Hepatic stellate cell (primary cell): ENCODE measurements around the gene SLC17A2.
A peak's percentile ranks its signal among the peaks of the same experiment; 100 is the strongest.

ENCODE experiments used
- DNase-seq: peaks from one replicate; pipeline ENCODE4 v3.0.0; 2011; ENCODE audit warnings: low spot score

SLC17A2 gene

GRCh38 chr6:25930532-25931410 lies at the start of gene SLC17A2:
TSS of gene SLC17A2 (minus strand) at chr6:25930691. CDS start at chr6:25925796, 4,895 bp downstream.
- no peak for DNase-seq

- DNase-seq: no peak
Observed at GRCh38 chr6:25975923-25976560, 45.6 kb upstream of the SLC17A2 start.

- no peak for DNase-seq
Observed at GRCh38 chr6:25973923-25974555, 43.5 kb upstream of the SLC17A2 start.

GRCh38 chr6:25972902-25973301 lies 42.4 kb upstream of the SLC17A2 start:
- no peak for DNase-seq

- no peak for DNase-seq
Observed at GRCh38 chr6:25972128-25972527, 41.6 kb upstream of the SLC17A2 start.

- peak; percentile 69 for DNase-seq
Observed at GRCh38 chr6:25971187-25971821, 40.8 kb upstream of the SLC17A2 start.

- DNase-seq: no peak
Observed at GRCh38 chr6:25968769-25969168, 38.3 kb upstream of the SLC17A2 start.

- DNase-seq: no peak
Observed at GRCh38 chr6:25966711-25967110, 36.2 kb upstream of the SLC17A2 start.

- DNase-seq: no peak
Observed at GRCh38 chr6:25965058-25965457, 34.6 kb upstream of the SLC17A2 start.

GRCh38 chr6:25963426-25964123 lies 33.1 kb upstream of the SLC17A2 start:
- DNase-seq: no peak

- peak; percentile 74 for DNase-seq
Observed at GRCh38 chr6:25962149-25963127, 31.9 kb upstream of the SLC17A2 start, which contains the start of gene TRIM38. TSS of gene TRIM38 (plus strand) at chr6:25962802. CDS start at chr6:25966523, 3,721 bp downstream.

- no peak for DNase-seq
Observed at GRCh38 chr6:25961619-25962148, 31.2 kb upstream of the SLC17A2 start.

GRCh38 chr6:25960734-25961133 lies 30.2 kb upstream of the SLC17A2 start:
- no peak for DNase-seq

- no peak for DNase-seq
Observed at GRCh38 chr6:25959890-25960536, 29.5 kb upstream of the SLC17A2 start.

- no peak for DNase-seq
Observed at GRCh38 chr6:25958700-25959162, 28.2 kb upstream of the SLC17A2 start.

- no peak for DNase-seq
Observed at GRCh38 chr6:25956226-25956625, 25.7 kb upstream of the SLC17A2 start.

- DNase-seq: no peak
Observed at GRCh38 chr6:25954756-25955155, 24.3 kb upstream of the SLC17A2 start.

GRCh38 chr6:25953733-25954132 lies 23.2 kb upstream of the SLC17A2 start:
- no peak for DNase-seq

- no peak for DNase-seq
Observed at GRCh38 chr6:25952535-25952934, 22.0 kb upstream of the SLC17A2 start.
